ENCODE measurements around the gene ASCC3.
"Not testable (repeated sequence)": the region's sequence is repeated elsewhere in the genome, so short reads cannot be mapped to it uniquely, and the experiment has no call there.

ASCC3 gene

DNA sequence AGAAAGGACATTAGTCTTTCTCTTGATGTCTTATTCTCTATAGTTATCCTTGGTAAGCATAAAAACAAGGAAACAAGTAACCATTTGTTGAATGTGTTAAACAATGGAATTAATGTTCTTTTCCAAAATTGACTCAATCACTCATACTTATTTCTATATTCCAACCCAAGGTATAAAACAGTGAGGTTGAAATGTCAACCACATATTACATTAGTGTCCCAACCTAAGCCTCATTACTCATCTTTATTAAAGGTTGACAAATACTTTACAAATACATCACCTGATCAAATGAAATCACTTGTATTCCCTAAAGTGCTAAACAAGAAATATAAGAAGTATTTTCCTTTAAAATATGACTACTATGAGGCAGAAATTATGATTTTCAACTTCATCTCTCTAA, 100.5 kb downstream of the ASCC3 start:
- no peak for DNase-seq (ENCODE audit: extremely low read depth, low read depth)
- TF ChIP-seq, protein P1, sequence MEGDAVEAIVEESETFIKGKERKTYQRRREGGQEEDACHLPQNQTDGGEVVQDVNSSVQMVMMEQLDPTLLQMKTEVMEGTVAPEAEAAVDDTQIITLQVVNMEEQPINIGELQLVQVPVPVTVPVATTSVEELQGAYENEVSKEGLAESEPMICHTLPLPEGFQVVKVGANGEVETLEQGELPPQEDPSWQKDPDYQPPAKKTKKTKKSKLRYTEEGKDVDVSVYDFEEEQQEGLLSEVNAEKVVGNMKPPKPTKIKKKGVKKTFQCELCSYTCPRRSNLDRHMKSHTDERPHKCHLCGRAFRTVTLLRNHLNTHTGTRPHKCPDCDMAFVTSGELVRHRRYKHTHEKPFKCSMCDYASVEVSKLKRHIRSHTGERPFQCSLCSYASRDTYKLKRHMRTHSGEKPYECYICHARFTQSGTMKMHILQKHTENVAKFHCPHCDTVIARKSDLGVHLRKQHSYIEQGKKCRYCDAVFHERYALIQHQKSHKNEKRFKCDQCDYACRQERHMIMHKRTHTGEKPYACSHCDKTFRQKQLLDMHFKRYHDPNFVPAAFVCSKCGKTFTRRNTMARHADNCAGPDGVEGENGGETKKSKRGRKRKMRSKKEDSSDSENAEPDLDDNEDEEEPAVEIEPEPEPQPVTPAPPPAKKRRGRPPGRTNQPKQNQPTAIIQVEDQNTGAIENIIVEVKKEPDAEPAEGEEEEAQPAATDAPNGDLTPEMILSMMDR (IDR thresholded peaks at IDR 0.05; ENCODE audit: low read depth, low read length) = no peak

DNA sequence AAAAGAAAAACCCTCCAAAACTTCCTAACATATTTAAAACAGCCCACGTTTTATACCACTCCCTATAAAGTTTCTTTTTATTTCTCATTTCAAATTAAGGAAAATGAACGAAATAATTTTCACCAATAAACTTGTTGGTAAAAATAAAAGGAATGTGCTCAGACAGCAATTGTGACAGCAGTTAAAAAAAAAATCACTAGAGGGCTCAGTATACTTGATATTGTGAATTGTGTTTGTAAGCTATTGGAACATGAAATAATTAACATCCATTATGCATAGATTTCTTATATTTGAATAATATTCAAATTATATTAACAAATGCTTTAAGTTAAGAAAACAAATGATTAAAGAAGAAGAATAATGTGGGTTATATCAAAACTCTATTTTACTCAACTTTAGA, 105.5 kb downstream of the ASCC3 start:
- no peak for DNase-seq (ENCODE audit: extremely low read depth, low read depth)
- TF ChIP-seq, protein P1 (IDR thresholded peaks at IDR 0.05; ENCODE audit: low read depth, low read length) = peak; percentile 5; the same call in 1 of the 2 replicates

DNA sequence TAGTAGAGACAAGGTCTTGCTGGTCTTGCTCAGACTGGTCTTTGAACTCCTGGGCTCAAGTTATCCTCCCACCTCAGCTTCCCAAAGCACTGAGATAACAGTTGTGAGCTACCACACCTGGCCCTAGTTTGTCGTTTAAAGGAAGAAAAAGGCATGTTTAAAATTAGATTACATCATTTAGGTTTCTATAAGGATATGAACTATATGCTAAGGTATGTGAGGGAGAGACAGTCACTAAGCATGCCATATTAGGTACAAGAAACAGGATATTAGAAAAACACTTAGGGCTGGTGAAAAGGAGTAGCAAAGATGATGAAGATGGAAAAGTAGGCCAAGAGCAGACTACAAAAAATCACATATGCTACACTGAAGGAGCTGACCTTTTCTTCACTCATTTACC, 106.4 kb downstream of the ASCC3 start:
- DNase-seq (ENCODE audit: extremely low read depth, low read depth) = no peak
- TF ChIP-seq, protein P1 (IDR thresholded peaks at IDR 0.05; ENCODE audit: low read depth, low read length) = no peak

DNA sequence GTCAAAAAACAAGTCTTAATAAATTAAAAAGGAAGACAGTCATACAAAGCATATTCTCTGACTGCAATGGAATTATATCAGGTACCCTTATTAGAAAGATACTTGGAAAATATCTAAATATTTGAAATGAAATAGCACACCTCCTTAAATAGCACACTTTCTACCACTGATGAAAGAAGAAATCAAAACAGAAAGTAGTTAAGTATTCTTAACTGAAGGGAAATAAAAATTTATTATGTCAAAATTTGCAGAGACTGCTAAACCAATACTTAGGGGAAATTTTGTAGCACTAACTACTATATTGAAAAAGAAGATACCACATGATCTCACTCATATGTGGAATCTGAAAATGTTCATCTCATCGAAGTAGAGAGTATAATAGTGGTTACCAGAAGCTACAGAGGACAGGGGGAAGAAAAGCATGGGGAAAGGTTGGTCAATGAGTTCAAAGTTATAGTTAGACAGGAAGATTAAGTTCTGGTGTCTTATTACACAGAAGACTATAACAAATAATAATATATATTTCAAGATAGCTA, 112.2 kb downstream of the ASCC3 start:
- no peak for DNase-seq (ENCODE audit: extremely low read depth, low read depth)
- TF ChIP-seq, protein P1 (IDR thresholded peaks at IDR 0.05; ENCODE audit: low read depth, low read length) = no peak

DNA sequence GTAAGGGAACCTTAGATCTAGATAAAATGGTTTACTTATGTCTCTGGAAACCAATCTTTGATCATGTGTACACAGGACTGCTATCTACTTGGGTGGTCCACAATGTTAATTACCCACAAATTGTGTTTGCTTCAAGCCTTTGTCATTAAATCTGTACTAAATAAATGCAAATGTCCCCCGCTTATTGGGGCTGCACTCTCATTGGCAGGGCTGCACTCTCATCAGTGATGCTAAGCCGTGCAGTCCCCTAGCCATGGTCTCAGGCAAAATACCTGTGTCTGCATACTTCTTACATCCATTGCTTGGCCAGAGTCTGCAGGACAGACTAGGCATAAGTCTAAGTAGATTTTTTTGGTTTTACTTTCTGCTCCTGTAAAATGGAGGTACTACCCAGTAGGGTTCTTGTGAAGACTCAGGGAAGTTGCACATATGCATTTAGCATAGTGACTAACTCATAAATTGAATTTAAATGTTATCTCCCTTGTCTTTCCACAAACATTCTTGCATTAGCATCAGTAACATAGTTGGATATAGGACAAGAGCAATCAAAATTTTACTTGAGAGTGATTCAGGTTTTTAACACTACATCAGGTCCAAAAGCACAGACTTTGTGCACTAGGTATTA, 117.4 kb downstream of the ASCC3 start:
- TF ChIP-seq, protein P1 (IDR thresholded peaks at IDR 0.05; ENCODE audit: low read depth, low read length) = no peak
- DNase-seq (ENCODE audit: extremely low read depth, low read depth) = no peak

DNA sequence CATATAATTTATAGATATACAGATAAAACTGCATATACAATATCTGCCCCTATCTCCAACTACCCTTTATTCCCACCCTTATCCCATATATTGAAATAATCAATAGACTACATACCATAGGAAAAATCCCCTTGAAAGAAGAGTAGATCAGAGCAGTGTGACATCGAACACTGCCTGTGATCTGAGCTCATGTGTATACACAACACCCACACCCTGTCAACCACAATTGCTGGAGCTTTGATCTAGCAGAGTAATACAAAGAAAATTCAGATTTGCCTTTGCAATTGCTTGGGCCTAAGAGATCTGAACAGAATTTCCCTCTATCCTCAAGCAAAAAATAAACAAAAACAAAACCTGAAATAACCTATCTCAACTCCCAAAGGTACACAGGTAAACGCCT, 119.3 kb downstream of the ASCC3 start:
- TF ChIP-seq, protein P1 (IDR thresholded peaks at IDR 0.05; ENCODE audit: low read depth, low read length) = no peak
- DNase-seq (ENCODE audit: extremely low read depth, low read depth) = no peak

DNA sequence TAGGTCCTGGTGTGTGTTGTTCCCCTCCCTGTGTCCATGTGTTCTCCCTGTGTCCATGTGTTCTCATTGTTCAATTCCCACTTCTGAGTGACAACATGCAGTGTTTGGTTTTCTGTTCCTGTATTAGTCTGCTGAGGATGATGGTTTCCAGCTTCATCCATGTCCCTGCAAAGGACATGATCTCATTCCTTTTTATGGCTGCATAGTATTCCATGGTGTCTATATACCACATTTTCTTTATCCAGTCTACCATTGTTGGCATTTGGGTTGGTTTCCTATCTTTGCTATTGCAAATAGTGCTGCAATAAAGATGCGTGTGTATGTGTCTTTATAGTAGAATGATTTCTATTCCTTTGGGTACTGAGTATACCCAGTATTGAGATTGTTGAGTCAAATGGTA, 122.7 kb downstream of the ASCC3 start:
- not testable (repeated sequence) for DNase-seq (ENCODE audit: extremely low read depth, low read depth)

DNA sequence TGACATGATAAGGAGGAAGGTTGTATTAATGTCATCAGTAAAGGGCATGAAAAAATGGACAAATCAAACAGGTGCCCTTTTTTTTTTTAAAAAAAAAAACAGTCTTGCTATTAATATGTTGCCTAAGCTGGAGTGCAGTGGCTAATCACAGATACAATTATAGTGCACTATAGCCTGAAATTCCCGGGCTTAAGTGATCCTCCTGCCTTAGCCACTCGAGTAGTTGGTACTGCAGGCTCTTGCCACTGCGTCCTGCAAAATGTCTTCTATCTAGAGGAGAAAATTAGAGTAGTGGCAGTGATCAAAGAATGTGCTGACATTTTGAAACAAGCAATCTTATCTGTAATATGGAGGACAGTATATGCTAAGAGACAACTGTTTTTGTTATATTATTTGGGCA, 127.7 kb downstream of the ASCC3 start:
- TF ChIP-seq, protein P1 (IDR thresholded peaks at IDR 0.05; ENCODE audit: low read depth, low read length) = no peak
- DNase-seq (ENCODE audit: extremely low read depth, low read depth) = no peak

Data from AG09319 (cell line).